ENCODE measurements around the gene ENPP1. TPM values are rescaled to one million over a fixed set of nuclear protein-coding genes. Genes with fewer than 3 reads are reported as not detected.
A peak's percentile ranks its signal among the peaks of the same experiment; 100 is the strongest.

Gene ENPP1
- total RNA-seq, 1 donor, result 6.0 TPM

- DNase-seq (ENCODE audit: low read depth), result no peak
- no peak overlapping the region for H3K4me3 ChIP-seq (ENCODE audit: low read depth, low read length)
- TF ChIP-seq CTCF (IDR thresholded peaks at IDR 0.05; ENCODE audit: insufficient read depth, low read depth, low read length), result no peak
Observed at GRCh38 chr6:131916847-131917246, 109.0 kb downstream of the ENPP1 start.

- TF ChIP-seq CTCF (IDR thresholded peaks at IDR 0.05; ENCODE audit: insufficient read depth, low read depth, low read length), result no peak
- DNase-seq (ENCODE audit: low read depth), result no peak
- no peak overlapping the region for H3K4me3 ChIP-seq (ENCODE audit: low read depth, low read length)
Observed at GRCh38 chr6:131917318-131917717, 109.5 kb downstream of the ENPP1 start.

- no peak for TF ChIP-seq CTCF (IDR thresholded peaks at IDR 0.05; ENCODE audit: insufficient read depth, low read depth, low read length)
- H3K4me3 ChIP-seq (ENCODE audit: low read depth, low read length), result no peak overlapping the region
- DNase-seq (ENCODE audit: low read depth), result no peak
Observed at GRCh38 chr6:131917763-131918649, 110.2 kb downstream of the ENPP1 start.

GRCh38 chr6:131918650-131919355 lies 111.0 kb downstream of the ENPP1 start:
- H3K4me3 ChIP-seq (ENCODE audit: low read depth, low read length), result no peak overlapping the region
- no peak for DNase-seq (ENCODE audit: low read depth)
- no peak for TF ChIP-seq CTCF (IDR thresholded peaks at IDR 0.05; ENCODE audit: insufficient read depth, low read depth, low read length)

- TF ChIP-seq CTCF (IDR thresholded peaks at IDR 0.05; ENCODE audit: insufficient read depth, low read depth, low read length), result no peak
- DNase-seq (ENCODE audit: low read depth), result no peak
- H3K4me3 ChIP-seq (ENCODE audit: low read depth, low read length), result no peak overlapping the region
Observed at GRCh38 chr6:131920656-131921055, 112.8 kb downstream of the ENPP1 start.

- peak; percentile 72 for DNase-seq (ENCODE audit: low read depth)
- no peak overlapping the region for H3K4me3 ChIP-seq (ENCODE audit: low read depth, low read length)
- TF ChIP-seq CTCF (IDR thresholded peaks at IDR 0.05; ENCODE audit: insufficient read depth, low read depth, low read length), result peak; percentile 81
Observed at GRCh38 chr6:131923356-131923755, 115.5 kb downstream of the ENPP1 start.
